C4-2B (cell line): Measurements from ENCODE around the gene PAOX.
"Not testable (repeated sequence)": the region's sequence is repeated elsewhere in the genome, so short reads cannot be mapped to it uniquely, and the experiment has no call there.

Experiments
- H3K27ac ChIP-seq: fragments of 450-650 bp; 2 replicates; pipeline ENCODE4 v1.5.1; 2017
- CTCF ChIP-seq: fragments of 450-650 bp; conservative IDR thresholded peaks from 2 replicates; pipeline ENCODE4 v1.5.1; 2017; ENCODE audit warnings: mild to moderate bottlenecking
- ZFX ChIP-seq: fragments of 450-650 bp; IDR thresholded peaks from 2 replicates; pipeline ENCODE4 v1.6.1; 2017

Gene PAOX

GRCh38 chr10:133420028-133420427 lies 41.0 kb downstream of the PAOX start:
- TF ChIP-seq ZFX (no peak), CTCF (no peak)
- H3K27ac ChIP-seq, result no peak overlapping the region

GRCh38 chr10:133420579-133420978 lies 41.5 kb downstream of the PAOX start:
- no peak overlapping the region for H3K27ac ChIP-seq
- no peak for TF ChIP-seq CTCF
- no peak for TF ChIP-seq ZFX

- TF ChIP-seq CTCF (no peak), ZFX (no peak)
- H3K27ac ChIP-seq, result no peak overlapping the region
Observed at GRCh38 chr10:133421336-133422222, 42.5 kb downstream of the PAOX start.

GRCh38 chr10:133422223-133422806 lies 43.3 kb downstream of the PAOX start:
- H3K27ac ChIP-seq, result no peak overlapping the region
- TF ChIP-seq CTCF (no peak), ZFX (no peak)

- no peak overlapping the region for H3K27ac ChIP-seq
- TF ChIP-seq ZFX (no peak), CTCF (no peak)
Observed at GRCh38 chr10:133422807-133423771, 44.0 kb downstream of the PAOX start.

GRCh38 chr10:133424102-133424501 lies 45.0 kb downstream of the PAOX start:
- H3K27ac ChIP-seq, result not testable (repeated sequence)

GRCh38 chr10:133424601-133425000 lies 45.5 kb downstream of the PAOX start, which contains the start of gene SPRN:
Gene SPRN (minus strand): TSS chr10:133424625. CDS start chr10:133423681, 944 bp downstream.
- H3K27ac ChIP-seq, result not testable (repeated sequence)

- not testable (repeated sequence) for H3K27ac ChIP-seq
Observed at GRCh38 chr10:133429571-133429970, 50.5 kb downstream of the PAOX start.

GRCh38 chr10:133431888-133432613 lies 53.0 kb downstream of the PAOX start:
- not testable (repeated sequence) for H3K27ac ChIP-seq

GRCh38 chr10:133432789-133433188 lies 53.7 kb downstream of the PAOX start:
- H3K27ac ChIP-seq, result not testable (repeated sequence)
